ENCODE results near the gene DNASE1L1.

DNA sequence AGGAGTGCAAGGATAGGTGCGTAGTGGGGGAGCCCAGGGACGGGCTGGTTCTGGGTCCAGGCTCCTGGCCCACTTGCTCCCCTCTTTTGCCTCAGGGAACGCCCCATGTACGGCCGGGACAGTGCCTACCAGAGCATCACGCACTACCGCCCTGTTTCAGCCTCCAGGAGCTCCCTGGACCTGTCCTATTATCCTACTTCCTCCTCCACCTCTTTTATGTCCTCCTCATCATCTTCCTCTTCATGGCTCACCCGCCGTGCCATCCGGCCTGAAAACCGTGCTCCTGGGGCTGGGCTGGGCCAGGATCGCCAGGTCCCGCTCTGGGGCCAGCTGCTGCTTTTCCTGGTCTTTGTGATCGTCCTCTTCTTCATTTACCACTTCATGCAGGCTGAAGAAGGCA lies 28.3 kb downstream of the DNASE1L1 start:
- TF ChIP-seq, protein P1, sequence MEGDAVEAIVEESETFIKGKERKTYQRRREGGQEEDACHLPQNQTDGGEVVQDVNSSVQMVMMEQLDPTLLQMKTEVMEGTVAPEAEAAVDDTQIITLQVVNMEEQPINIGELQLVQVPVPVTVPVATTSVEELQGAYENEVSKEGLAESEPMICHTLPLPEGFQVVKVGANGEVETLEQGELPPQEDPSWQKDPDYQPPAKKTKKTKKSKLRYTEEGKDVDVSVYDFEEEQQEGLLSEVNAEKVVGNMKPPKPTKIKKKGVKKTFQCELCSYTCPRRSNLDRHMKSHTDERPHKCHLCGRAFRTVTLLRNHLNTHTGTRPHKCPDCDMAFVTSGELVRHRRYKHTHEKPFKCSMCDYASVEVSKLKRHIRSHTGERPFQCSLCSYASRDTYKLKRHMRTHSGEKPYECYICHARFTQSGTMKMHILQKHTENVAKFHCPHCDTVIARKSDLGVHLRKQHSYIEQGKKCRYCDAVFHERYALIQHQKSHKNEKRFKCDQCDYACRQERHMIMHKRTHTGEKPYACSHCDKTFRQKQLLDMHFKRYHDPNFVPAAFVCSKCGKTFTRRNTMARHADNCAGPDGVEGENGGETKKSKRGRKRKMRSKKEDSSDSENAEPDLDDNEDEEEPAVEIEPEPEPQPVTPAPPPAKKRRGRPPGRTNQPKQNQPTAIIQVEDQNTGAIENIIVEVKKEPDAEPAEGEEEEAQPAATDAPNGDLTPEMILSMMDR (optimal IDR thresholded peaks at IDR 0.05 in 1 of 3, IDR thresholded peaks at IDR 0.05 in 1 of 3, conservative IDR thresholded peaks at IDR 0.05 in 1 of 3; ENCODE audit: extremely low read depth in 1 of 3, insufficient read depth in 2 of 3, low read length in 3 of 3): no peak
- no peak for TF ChIP-seq EZH2 (IDR thresholded peaks at IDR 0.05; ENCODE audit: low read length)

Measured in keratinocyte (primary cell).